Measurements from ENCODE around the gene UGT1A7. TPM values are rescaled to one million over a fixed set of nuclear protein-coding genes. Genes with fewer than 3 reads are reported as not detected.

UGT1A7 gene
- total RNA-seq, 6 experiments from 2014 or later: 1.3 to 6.9 (median 4.6) TPM

- 91% methylated on average over 9 of the region's 10 CpGs for WGBS (ENCODE audit: insufficient coverage, low coverage, low lambda C conversion rate, missing lambda C conversion rate)
- no peak for DNase-seq
- no peaks in the 10 kb centered on the region for H3K9me3 ChIP-seq
- H3K4me1 ChIP-seq: peaks cover 0 to 25% (median 0%) of the 10 kb centered on the region in 4 donors
- no peak for TF ChIP-seq POLR2A (IDR thresholded peaks at IDR 0.05)
- TF ChIP-seq CTCF (IDR thresholded peaks at IDR 0.05): no peak
- intact Hi-C loops (cut with DNase I): no loop called here
- H3K27ac ChIP-seq: no peak overlapping the region
- H3K4me3 ChIP-seq: no peak overlapping the region
- ATAC-seq: no peak
- no peaks in the 10 kb centered on the region for H3K27me3 ChIP-seq
- H3K36me3 ChIP-seq: no peaks in the 10 kb centered on the region
These were observed 25.3 kb upstream of the UGT1A7 start for GRCh38 chr2:233656443-233656842.

- no peak for DNase-seq
- no peak for TF ChIP-seq CTCF (IDR thresholded peaks at IDR 0.05)
- no peak for TF ChIP-seq POLR2A (IDR thresholded peaks at IDR 0.05)
- Histone ChIP-seq H3K36me3 (no peaks in the 10 kb centered on the region), H3K4me3 (no peak overlapping the region), H3K4me1 (peaks cover 0 to 28% (median 2%) of the 10 kb centered on the region in 4 donors), H3K9me3 (no peaks in the 10 kb centered on the region), H3K27ac (peak overlapping the region in 1 of 3 donors; percentile 20), H3K27me3 (no peaks in the 10 kb centered on the region)
- intact Hi-C loops (cut with DNase I): no loop called here
- ATAC-seq: peak in 3 of 4 donors; percentile 53 to 69 (median 60)
These were observed 23.1 kb upstream of the UGT1A7 start for GRCh38 chr2:233658610-233659009.

- H3K4me3 ChIP-seq: no peak overlapping the region
- no peak for TF ChIP-seq CTCF (IDR thresholded peaks at IDR 0.05)
- no peak for TF ChIP-seq POLR2A (IDR thresholded peaks at IDR 0.05)
- ATAC-seq: no peak
- no peaks in the 10 kb centered on the region for H3K27me3 ChIP-seq
- H3K4me1 ChIP-seq: peaks cover 0 to 15% (median 2%) of the 10 kb centered on the region in 4 donors
- H3K36me3 ChIP-seq: no peaks in the 10 kb centered on the region
- WGBS (ENCODE audit: insufficient coverage, low coverage, low lambda C conversion rate, missing lambda C conversion rate): 50% methylated on average over 1 of the region's 1 CpG
- H3K27ac ChIP-seq: no peak overlapping the region
- intact Hi-C loops (cut with DNase I): no loop called here
- DNase-seq: no peak
- no peaks in the 10 kb centered on the region for H3K9me3 ChIP-seq
These were observed 17.8 kb upstream of the UGT1A7 start for GRCh38 chr2:233663911-233664310.

GRCh38 chr2:233668605-233669260 is 13.0 kb upstream of the UGT1A7 start:
- TF ChIP-seq CTCF (IDR thresholded peaks at IDR 0.05) (no peak), POLR2A (IDR thresholded peaks at IDR 0.05) (no peak)
- Histone ChIP-seq H3K27me3 (no peaks in the 10 kb centered on the region), H3K36me3 (no peaks in the 10 kb centered on the region), H3K4me3 (no peak overlapping the region), H3K27ac (peak overlapping the region in 2 of 3 donors; percentile 32 to 61), H3K4me1 (peaks cover 0 to 27% (median 9%) of the 10 kb centered on the region in 4 donors), H3K9me3 (no peaks in the 10 kb centered on the region)
- ATAC-seq (peak; percentile 47 to 75 (median 60)), DNase-seq (no peak)
- WGBS (ENCODE audit: insufficient coverage, low coverage, low lambda C conversion rate, missing lambda C conversion rate): 39% methylated on average over 4 of the region's 4 CpGs
- intact Hi-C loops (cut with DNase I): no loop called here

Measured in right lobe of liver (tissue), 6 donors.